ENCODE data around the gene BANF1. TPM values are rescaled to one million over a fixed set of nuclear protein-coding genes. Genes with fewer than 3 reads are reported as not detected.
A peak's percentile ranks its signal among the peaks of the same experiment; 100 is the strongest.

Gene BANF1
- polyA plus RNA-seq (2013, experiment 1 of 2): 426 TPM
- polyA plus RNA-seq (2013, experiment 2 of 2): 425 TPM

- peak within 1 kb of the TSS; percentile 98 for H3K56ac ChIP-seq (ENCODE audit: low read length)
- no peak within 1 kb of the TSS for H2BK15ac ChIP-seq (replicated peaks; ENCODE audit: low read depth)
- H3K79me2 ChIP-seq (ENCODE audit: control insufficient read depth, insufficient read depth, low read length): peaks cover 21% of the 10 kb centered on the region
- peak within 1 kb of the TSS; percentile 98 for H3K9ac ChIP-seq (ENCODE audit: low read length)
- H3K4me1 ChIP-seq (ENCODE audit: control insufficient read depth, low read depth, low read length): peaks cover 5% of the 10 kb centered on the region
- peak within 1 kb of the TSS; percentile 78 for H3K18ac ChIP-seq (ENCODE audit: low read length)
- H2BK120ac ChIP-seq (ENCODE audit: low read depth, low read length): no peak within 1 kb of the TSS
- no peak within 1 kb of the TSS for H4K5ac ChIP-seq (ENCODE audit: low read length)
- H4K8ac ChIP-seq (ENCODE audit: low read depth, low read length): no peak within 1 kb of the TSS
- peaks cover 25% of the 10 kb centered on the region for H3K79me1 ChIP-seq (ENCODE audit: low read length)
- H3K27ac ChIP-seq (ENCODE audit: low read depth, low read length): peak within 1 kb of the TSS; percentile 98
- WGBS (ENCODE audit: extremely low coverage, insufficient coverage, low lambda C conversion rate): no CpG with 5 or more reads among the region's 55 CpGs
- peaks cover 22% of the 10 kb centered on the region for H3K36me3 ChIP-seq (ENCODE audit: control insufficient read depth, insufficient read depth, low read length)
- peak; percentile 99 for DNase-seq
- no peak within 1 kb of the TSS for H2AK5ac ChIP-seq (ENCODE audit: low read length)
- peak within 1 kb of the TSS; percentile 96 for H2BK5ac ChIP-seq (ENCODE audit: low read length)
- H3K4ac ChIP-seq (ENCODE audit: low read depth, low read length): peak within 1 kb of the TSS; percentile 75
- peak within 1 kb of the TSS; percentile 84 for H3K4me2 ChIP-seq (ENCODE audit: low read length)
- H3K27me3 ChIP-seq (ENCODE audit: insufficient read depth, low read length, poor library complexity): no peaks in the 10 kb centered on the region
- peak within 1 kb of the TSS; percentile 97 for H3K4me3 ChIP-seq (ENCODE audit: low read length)
- H3K23ac ChIP-seq (ENCODE audit: low read length): peak within 1 kb of the TSS; percentile 73
These were observed at the start of gene BANF1, which contains the start of gene EIF1AD for GRCh38 chr11:66001942-66002647. Gene BANF1, plus strand, starts transcription at chr11:66002503. Its CDS starts 748 bp downstream, at chr11:66003251. Gene EIF1AD, minus strand, starts transcription at chr11:66002157. Its CDS starts 1,768 bp downstream, at chr11:66000389.

- Histone ChIP-seq H3K23ac (ENCODE audit: low read length) (no peak overlapping the region), H2BK15ac (replicated peaks; ENCODE audit: low read depth) (no peak overlapping the region), H3K4ac (ENCODE audit: low read depth, low read length) (no peak overlapping the region), H3K79me1 (ENCODE audit: low read length) (no peaks in the 10 kb centered on the region), H3K56ac (ENCODE audit: low read length) (no peak overlapping the region), H2BK5ac (ENCODE audit: low read length) (no peak overlapping the region), H3K4me1 (ENCODE audit: control insufficient read depth, low read depth, low read length) (no peaks in the 10 kb centered on the region), H4K8ac (ENCODE audit: low read depth, low read length) (no peak overlapping the region), H3K18ac (ENCODE audit: low read length) (no peak overlapping the region), H3K27ac (ENCODE audit: low read depth, low read length) (no peak overlapping the region), H3K4me3 (ENCODE audit: low read length) (no peak overlapping the region), H3K27me3 (ENCODE audit: insufficient read depth, low read length, poor library complexity) (no peaks in the 10 kb centered on the region), H3K36me3 (ENCODE audit: control insufficient read depth, insufficient read depth, low read length) (no peaks in the 10 kb centered on the region), H2BK120ac (ENCODE audit: low read depth, low read length) (no peak overlapping the region), H2AK5ac (ENCODE audit: low read length) (no peak overlapping the region), H3K9ac (ENCODE audit: low read length) (no peak overlapping the region), H3K79me2 (ENCODE audit: control insufficient read depth, insufficient read depth, low read length) (no peaks in the 10 kb centered on the region), H4K5ac (ENCODE audit: low read length) (no peak overlapping the region), H3K4me2 (ENCODE audit: low read length) (no peak overlapping the region)
- no CpG with 5 or more reads among the region's 20 CpGs for WGBS (ENCODE audit: extremely low coverage, insufficient coverage, low lambda C conversion rate)
- no peak for DNase-seq
These were observed 48.8 kb upstream of the BANF1 start for GRCh38 chr11:65953471-65953870.

- no peak overlapping the region for H3K23ac ChIP-seq (ENCODE audit: low read length)
These were observed 47.5 kb upstream of the BANF1 start for GRCh38 chr11:65954771-65955170.

GRCh38 chr11:65958291-65958690, 44.0 kb upstream of the BANF1 start:
- Histone ChIP-seq H2AK5ac (ENCODE audit: low read length) (no peak overlapping the region), H3K18ac (ENCODE audit: low read length) (no peak overlapping the region), H2BK15ac (replicated peaks; ENCODE audit: low read depth) (no peak overlapping the region), H3K27me3 (ENCODE audit: insufficient read depth, low read length, poor library complexity) (no peaks in the 10 kb centered on the region), H3K27ac (ENCODE audit: low read depth, low read length) (no peak overlapping the region), H4K8ac (ENCODE audit: low read depth, low read length) (no peak overlapping the region), H3K36me3 (ENCODE audit: control insufficient read depth, insufficient read depth, low read length) (no peaks in the 10 kb centered on the region), H3K4me3 (ENCODE audit: low read length) (no peak overlapping the region), H2BK120ac (ENCODE audit: low read depth, low read length) (no peak overlapping the region), H3K23ac (ENCODE audit: low read length) (no peak overlapping the region), H2BK5ac (ENCODE audit: low read length) (no peak overlapping the region), H3K4me1 (ENCODE audit: control insufficient read depth, low read depth, low read length) (peaks cover 6% of the 10 kb centered on the region), H3K4me2 (ENCODE audit: low read length) (no peak overlapping the region), H3K4ac (ENCODE audit: low read depth, low read length) (no peak overlapping the region), H3K56ac (ENCODE audit: low read length) (no peak overlapping the region), H3K79me2 (ENCODE audit: control insufficient read depth, insufficient read depth, low read length) (peaks cover 13% of the 10 kb centered on the region), H3K79me1 (ENCODE audit: low read length) (peaks cover 12% of the 10 kb centered on the region), H3K9ac (ENCODE audit: low read length) (no peak overlapping the region), H4K5ac (ENCODE audit: low read length) (no peak overlapping the region)
- DNase-seq: no peak
- no CpG with 5 or more reads among the region's 4 CpGs for WGBS (ENCODE audit: extremely low coverage, insufficient coverage, low lambda C conversion rate)

More at GRCh38 chr11:65954771-65955170, 47.5 kb upstream of the BANF1 start:
- WGBS (ENCODE audit: extremely low coverage, insufficient coverage, low lambda C conversion rate): no CpG with 5 or more reads among the region's 8 CpGs
- Histone ChIP-seq H3K4me3 (ENCODE audit: low read length) (no peak overlapping the region), H3K79me1 (ENCODE audit: low read length) (no peaks in the 10 kb centered on the region), H2BK120ac (ENCODE audit: low read depth, low read length) (no peak overlapping the region), H3K4me2 (ENCODE audit: low read length) (no peak overlapping the region), H3K9ac (ENCODE audit: low read length) (no peak overlapping the region), H3K79me2 (ENCODE audit: control insufficient read depth, insufficient read depth, low read length) (no peaks in the 10 kb centered on the region), H3K27ac (ENCODE audit: low read depth, low read length) (no peak overlapping the region), H4K8ac (ENCODE audit: low read depth, low read length) (no peak overlapping the region), H3K27me3 (ENCODE audit: insufficient read depth, low read length, poor library complexity) (no peaks in the 10 kb centered on the region), H4K5ac (ENCODE audit: low read length) (no peak overlapping the region), H2AK5ac (ENCODE audit: low read length) (no peak overlapping the region), H3K4ac (ENCODE audit: low read depth, low read length) (no peak overlapping the region), H3K56ac (ENCODE audit: low read length) (no peak overlapping the region), H3K36me3 (ENCODE audit: control insufficient read depth, insufficient read depth, low read length) (no peaks in the 10 kb centered on the region), H3K18ac (ENCODE audit: low read length) (no peak overlapping the region), H2BK15ac (replicated peaks; ENCODE audit: low read depth) (no peak overlapping the region), H3K4me1 (ENCODE audit: control insufficient read depth, low read depth, low read length) (no peaks in the 10 kb centered on the region), H2BK5ac (ENCODE audit: low read length) (no peak overlapping the region)
- DNase-seq: no peak

GRCh38 chr11:65958774-65959420, 43.4 kb upstream of the BANF1 start:
- no peaks in the 10 kb centered on the region for H3K36me3 ChIP-seq (ENCODE audit: control insufficient read depth, insufficient read depth, low read length)

More at GRCh38 chr11:65958774-65959420, 43.4 kb upstream of the BANF1 start:
- H3K18ac ChIP-seq (ENCODE audit: low read length): no peak overlapping the region
- H2BK5ac ChIP-seq (ENCODE audit: low read length): no peak overlapping the region
- no peak overlapping the region for H3K23ac ChIP-seq (ENCODE audit: low read length)
- H3K9ac ChIP-seq (ENCODE audit: low read length): no peak overlapping the region
- no peak overlapping the region for H4K8ac ChIP-seq (ENCODE audit: low read depth, low read length)
- no peak overlapping the region for H3K4me2 ChIP-seq (ENCODE audit: low read length)
- no peak overlapping the region for H3K27ac ChIP-seq (ENCODE audit: low read depth, low read length)
- H3K4ac ChIP-seq (ENCODE audit: low read depth, low read length): no peak overlapping the region
- peaks cover 14% of the 10 kb centered on the region for H3K79me1 ChIP-seq (ENCODE audit: low read length)
- H3K27me3 ChIP-seq (ENCODE audit: insufficient read depth, low read length, poor library complexity): no peaks in the 10 kb centered on the region
- H2BK120ac ChIP-seq (ENCODE audit: low read depth, low read length): no peak overlapping the region
- H3K4me1 ChIP-seq (ENCODE audit: control insufficient read depth, low read depth, low read length): peaks cover 6% of the 10 kb centered on the region
- no peak overlapping the region for H2BK15ac ChIP-seq (replicated peaks; ENCODE audit: low read depth)
- WGBS (ENCODE audit: extremely low coverage, insufficient coverage, low lambda C conversion rate): no CpG with 5 or more reads among the region's 17 CpGs
- H2AK5ac ChIP-seq (ENCODE audit: low read length): no peak overlapping the region
- peaks cover 15% of the 10 kb centered on the region for H3K79me2 ChIP-seq (ENCODE audit: control insufficient read depth, insufficient read depth, low read length)
- no peak for DNase-seq
- H4K5ac ChIP-seq (ENCODE audit: low read length): no peak overlapping the region
- H3K4me3 ChIP-seq (ENCODE audit: low read length): no peak overlapping the region
- H3K56ac ChIP-seq (ENCODE audit: low read length): peak overlapping the region; percentile 10
